SK-N-SH treated with all-trans-retinoic acid at 6 μM for 48 hours (cell line): Measurements from ENCODE around the gene JRKL.
"Not testable (repeated sequence)": the region's sequence is repeated elsewhere in the genome, so short reads cannot be mapped to it uniquely, and the experiment has no call there.

Experiments
- ATAC-seq: fragments of 200-7000 bp; cut with Tn5 transposase; 3 replicates; pipeline ENCODE4 v1.9.1; 2020; ENCODE audit warnings: mild to moderate bottlenecking, moderate library complexity
- ARNTL ChIP-seq: fragments of 450-650 bp; formaldehyde crosslinking; IDR thresholded peaks from 2 replicates; pipeline ENCODE4 v1.5.0; 2020; ENCODE audit warnings: low read depth, mild to moderate bottlenecking, moderate library complexity, borderline replicate concordance
- BACH2 ChIP-seq: fragments of 250-450 bp; sonication (Bioruptor Pico); IDR thresholded peaks from 2 replicates; pipeline ENCODE4 v1.9.0; 2021; ENCODE audit warnings: mild to moderate bottlenecking, borderline replicate concordance
- CSDC2 ChIP-seq: fragments of 250-450 bp; sonication (Bioruptor Pico); IDR thresholded peaks from 2 replicates; pipeline ENCODE4 v1.5.0; 2020; ENCODE audit warnings: mild to moderate bottlenecking, moderate library complexity
- ESRRG ChIP-seq: fragments of 250-450 bp; sonication (Bioruptor Pico); IDR thresholded peaks from 2 replicates; pipeline ENCODE4 v1.6.1; 2021; ENCODE audit warnings: mild to moderate bottlenecking
- GLIS3 ChIP-seq: fragments of 250-450 bp; sonication (Bioruptor Pico); IDR thresholded peaks from 2 replicates; pipeline ENCODE4 v1.5.0; 2020; ENCODE audit warnings: mild to moderate bottlenecking, moderate library complexity
- ISL1 ChIP-seq: fragments of 250-450 bp; sonication (Bioruptor Pico); IDR thresholded peaks from 2 replicates; pipeline ENCODE4 v2.1.2; 2022; ENCODE audit warnings: mild to moderate bottlenecking, moderate library complexity
- OSR1 ChIP-seq: fragments of 250-450 bp; sonication (Bioruptor Pico); IDR thresholded peaks from 2 replicates; pipeline ENCODE4 v1.8.0; 2022; ENCODE audit warnings: moderate library complexity, mild to moderate bottlenecking, inconsistent platforms
- PPARA ChIP-seq: fragments of 250-450 bp; sonication (Bioruptor Pico); IDR thresholded peaks from 2 replicates; pipeline ENCODE4 v1.5.0; 2020; ENCODE audit warnings: mild to moderate bottlenecking, borderline replicate concordance
- RARB ChIP-seq: fragments of 250-450 bp; sonication (Bioruptor Pico); IDR thresholded peaks from 2 replicates; pipeline ENCODE4 v1.8.0; 2021; ENCODE audit warnings: mild to moderate bottlenecking, moderate library complexity
- SNAI2 ChIP-seq: fragments of 250-450 bp; sonication (Bioruptor Pico); IDR thresholded peaks from 2 replicates; pipeline ENCODE4 v1.5.0; 2020; ENCODE audit warnings: mild to moderate bottlenecking, moderate library complexity
- TCF4 ChIP-seq: fragments of 250-450 bp; sonication (Bioruptor Pico); IDR thresholded peaks from 2 replicates; pipeline ENCODE4 v1.8.0; 2021; ENCODE audit warnings: mild to moderate bottlenecking, moderate library complexity, borderline replicate concordance
- TOX ChIP-seq: fragments of 250-450 bp; sonication (Bioruptor Pico); IDR thresholded peaks from 2 replicates; pipeline ENCODE4 v1.8.0; 2021; ENCODE audit warnings: mild to moderate bottlenecking, moderate library complexity, borderline replicate concordance
- ZFP30 ChIP-seq: fragments of 450-650 bp; formaldehyde crosslinking; IDR thresholded peaks from 2 replicates; pipeline ENCODE4 v1.5.0; 2022; ENCODE audit warnings: mild to moderate bottlenecking, moderate library complexity
- ZNF565 ChIP-seq: fragments of 450-650 bp; formaldehyde crosslinking; conservative IDR thresholded peaks from 2 replicates; pipeline ENCODE4 v1.5.0; 2020; ENCODE audit warnings: low read depth, mild to moderate bottlenecking, moderate library complexity
- ZNF70 ChIP-seq: fragments of 450-650 bp; formaldehyde crosslinking; IDR thresholded peaks from 2 replicates; pipeline ENCODE4 v1.5.0; 2020; ENCODE audit warnings: mild to moderate bottlenecking, moderate library complexity
- ZNF8 ChIP-seq: fragments of 450-650 bp; formaldehyde crosslinking; IDR thresholded peaks from 2 replicates; pipeline ENCODE4 v1.5.0; 2020; ENCODE audit warnings: mild to moderate bottlenecking, moderate library complexity
- TF ChIP-seq, protein P1 (sequence below): fragments of 250-450 bp; sonication (Bioruptor Pico); IDR thresholded peaks from 2 replicates; pipeline ENCODE4 v1.5.1; 2020; ENCODE audit warnings: low read depth, mild to moderate bottlenecking, moderate library complexity
- TF ChIP-seq, protein P2 (sequence below): fragments of 250-450 bp; sonication (Bioruptor Pico); IDR thresholded peaks from 2 replicates; pipeline ENCODE4 v1.8.0; 2020; ENCODE audit warnings: mild to moderate bottlenecking, moderate library complexity, borderline replicate concordance
- TF ChIP-seq, protein P3 (sequence below): fragments of 250-450 bp; sonication (Bioruptor Pico); IDR thresholded peaks from 2 replicates; pipeline ENCODE4 v1.5.0; 2020; ENCODE audit warnings: mild to moderate bottlenecking, moderate library complexity
- TF ChIP-seq, protein P4 (sequence below): fragments of 250-450 bp; sonication (Bioruptor Pico); IDR thresholded peaks from 2 replicates; pipeline ENCODE4 v1.5.1; 2021; ENCODE audit warnings: mild to moderate bottlenecking, moderate library complexity

The JRKL gene

DNA sequence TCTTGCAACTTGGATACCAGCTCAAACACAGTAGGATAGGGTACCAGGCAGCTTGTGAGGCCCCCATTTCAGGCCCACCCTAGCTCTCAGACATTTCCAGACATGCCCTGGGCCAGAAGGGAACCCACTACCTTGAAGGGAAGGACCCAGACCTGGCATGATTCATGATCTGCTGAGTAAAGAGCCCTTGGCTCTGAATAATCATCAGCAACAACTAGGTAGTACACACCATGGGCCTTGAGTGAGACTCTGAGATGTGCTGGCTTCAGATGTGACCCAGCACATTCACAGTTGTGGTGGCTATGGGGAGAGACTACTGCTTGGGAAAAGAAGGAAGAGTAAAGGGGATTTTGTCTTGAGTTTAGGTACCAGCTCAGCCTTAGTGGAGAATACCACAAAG is 23.6 kb downstream of the JRKL start:
- TF ChIP-seq GLIS3 (CRISPR knock-in tag): no peak
- TF ChIP-seq CSDC2 (CRISPR knock-in tag): no peak
- TF ChIP-seq ZNF8 (CRISPR knock-in tag): no peak
- no peak for TF ChIP-seq ZFP30
- TF ChIP-seq BACH2: no peak
- TF ChIP-seq, protein P1, sequence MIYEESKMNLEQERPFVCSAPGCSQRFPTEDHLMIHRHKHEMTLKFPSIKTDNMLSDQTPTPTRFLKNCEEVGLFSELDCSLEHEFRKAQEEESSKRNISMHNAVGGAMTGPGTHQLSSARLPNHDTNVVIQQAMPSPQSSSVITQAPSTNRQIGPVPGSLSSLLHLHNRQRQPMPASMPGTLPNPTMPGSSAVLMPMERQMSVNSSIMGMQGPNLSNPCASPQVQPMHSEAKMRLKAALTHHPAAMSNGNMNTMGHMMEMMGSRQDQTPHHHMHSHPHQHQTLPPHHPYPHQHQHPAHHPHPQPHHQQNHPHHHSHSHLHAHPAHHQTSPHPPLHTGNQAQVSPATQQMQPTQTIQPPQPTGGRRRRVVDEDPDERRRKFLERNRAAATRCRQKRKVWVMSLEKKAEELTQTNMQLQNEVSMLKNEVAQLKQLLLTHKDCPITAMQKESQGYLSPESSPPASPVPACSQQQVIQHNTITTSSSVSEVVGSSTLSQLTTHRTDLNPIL (CRISPR knock-in tag): no peak
- no peak for TF ChIP-seq ESRRG (CRISPR knock-in tag)
- no peak for TF ChIP-seq TOX (CRISPR knock-in tag)
- TF ChIP-seq PPARA (CRISPR knock-in tag): no peak
- TF ChIP-seq ARNTL: no peak
- TF ChIP-seq SNAI2 (CRISPR knock-in tag): no peak
- TF ChIP-seq ZNF70 (CRISPR knock-in tag): no peak
- no peak for TF ChIP-seq RARB (CRISPR knock-in tag)
- TF ChIP-seq, protein P2, sequence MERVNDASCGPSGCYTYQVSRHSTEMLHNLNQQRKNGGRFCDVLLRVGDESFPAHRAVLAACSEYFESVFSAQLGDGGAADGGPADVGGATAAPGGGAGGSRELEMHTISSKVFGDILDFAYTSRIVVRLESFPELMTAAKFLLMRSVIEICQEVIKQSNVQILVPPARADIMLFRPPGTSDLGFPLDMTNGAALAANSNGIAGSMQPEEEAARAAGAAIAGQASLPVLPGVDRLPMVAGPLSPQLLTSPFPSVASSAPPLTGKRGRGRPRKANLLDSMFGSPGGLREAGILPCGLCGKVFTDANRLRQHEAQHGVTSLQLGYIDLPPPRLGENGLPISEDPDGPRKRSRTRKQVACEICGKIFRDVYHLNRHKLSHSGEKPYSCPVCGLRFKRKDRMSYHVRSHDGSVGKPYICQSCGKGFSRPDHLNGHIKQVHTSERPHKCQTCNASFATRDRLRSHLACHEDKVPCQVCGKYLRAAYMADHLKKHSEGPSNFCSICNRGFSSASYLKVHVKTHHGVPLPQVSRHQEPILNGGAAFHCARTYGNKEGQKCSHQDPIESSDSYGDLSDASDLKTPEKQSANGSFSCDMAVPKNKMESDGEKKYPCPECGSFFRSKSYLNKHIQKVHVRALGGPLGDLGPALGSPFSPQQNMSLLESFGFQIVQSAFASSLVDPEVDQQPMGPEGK (CRISPR knock-in tag): no peak
- no peak for TF ChIP-seq ISL1 (CRISPR knock-in tag)
- TF ChIP-seq ZNF565 (CRISPR knock-in tag): no peak
- TF ChIP-seq, protein P3, sequence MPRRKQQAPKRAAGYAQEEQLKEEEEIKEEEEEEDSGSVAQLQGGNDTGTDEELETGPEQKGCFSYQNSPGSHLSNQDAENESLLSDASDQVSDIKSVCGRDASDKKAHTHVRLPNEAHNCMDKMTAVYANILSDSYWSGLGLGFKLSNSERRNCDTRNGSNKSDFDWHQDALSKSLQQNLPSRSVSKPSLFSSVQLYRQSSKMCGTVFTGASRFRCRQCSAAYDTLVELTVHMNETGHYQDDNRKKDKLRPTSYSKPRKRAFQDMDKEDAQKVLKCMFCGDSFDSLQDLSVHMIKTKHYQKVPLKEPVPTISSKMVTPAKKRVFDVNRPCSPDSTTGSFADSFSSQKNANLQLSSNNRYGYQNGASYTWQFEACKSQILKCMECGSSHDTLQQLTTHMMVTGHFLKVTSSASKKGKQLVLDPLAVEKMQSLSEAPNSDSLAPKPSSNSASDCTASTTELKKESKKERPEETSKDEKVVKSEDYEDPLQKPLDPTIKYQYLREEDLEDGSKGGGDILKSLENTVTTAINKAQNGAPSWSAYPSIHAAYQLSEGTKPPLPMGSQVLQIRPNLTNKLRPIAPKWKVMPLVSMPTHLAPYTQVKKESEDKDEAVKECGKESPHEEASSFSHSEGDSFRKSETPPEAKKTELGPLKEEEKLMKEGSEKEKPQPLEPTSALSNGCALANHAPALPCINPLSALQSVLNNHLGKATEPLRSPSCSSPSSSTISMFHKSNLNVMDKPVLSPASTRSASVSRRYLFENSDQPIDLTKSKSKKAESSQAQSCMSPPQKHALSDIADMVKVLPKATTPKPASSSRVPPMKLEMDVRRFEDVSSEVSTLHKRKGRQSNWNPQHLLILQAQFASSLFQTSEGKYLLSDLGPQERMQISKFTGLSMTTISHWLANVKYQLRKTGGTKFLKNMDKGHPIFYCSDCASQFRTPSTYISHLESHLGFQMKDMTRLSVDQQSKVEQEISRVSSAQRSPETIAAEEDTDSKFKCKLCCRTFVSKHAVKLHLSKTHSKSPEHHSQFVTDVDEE (CRISPR knock-in tag): no peak
- TF ChIP-seq, protein P4, sequence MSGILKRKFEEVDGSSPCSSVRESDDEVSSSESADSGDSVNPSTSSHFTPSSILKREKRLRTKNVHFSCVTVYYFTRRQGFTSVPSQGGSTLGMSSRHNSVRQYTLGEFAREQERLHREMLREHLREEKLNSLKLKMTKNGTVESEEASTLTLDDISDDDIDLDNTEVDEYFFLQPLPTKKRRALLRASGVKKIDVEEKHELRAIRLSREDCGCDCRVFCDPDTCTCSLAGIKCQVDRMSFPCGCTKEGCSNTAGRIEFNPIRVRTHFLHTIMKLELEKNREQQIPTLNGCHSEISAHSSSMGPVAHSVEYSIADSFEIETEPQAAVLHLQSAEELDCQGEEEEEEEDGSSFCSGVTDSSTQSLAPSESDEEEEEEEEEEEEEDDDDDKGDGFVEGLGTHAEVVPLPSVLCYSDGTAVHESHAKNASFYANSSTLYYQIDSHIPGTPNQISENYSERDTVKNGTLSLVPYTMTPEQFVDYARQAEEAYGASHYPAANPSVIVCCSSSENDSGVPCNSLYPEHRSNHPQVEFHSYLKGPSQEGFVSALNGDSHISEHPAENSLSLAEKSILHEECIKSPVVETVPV (CRISPR knock-in tag): no peak
- no peak for TF ChIP-seq OSR1 (CRISPR knock-in tag)
- no peak for TF ChIP-seq TCF4 (CRISPR knock-in tag)
- no peak for ATAC-seq

DNA sequence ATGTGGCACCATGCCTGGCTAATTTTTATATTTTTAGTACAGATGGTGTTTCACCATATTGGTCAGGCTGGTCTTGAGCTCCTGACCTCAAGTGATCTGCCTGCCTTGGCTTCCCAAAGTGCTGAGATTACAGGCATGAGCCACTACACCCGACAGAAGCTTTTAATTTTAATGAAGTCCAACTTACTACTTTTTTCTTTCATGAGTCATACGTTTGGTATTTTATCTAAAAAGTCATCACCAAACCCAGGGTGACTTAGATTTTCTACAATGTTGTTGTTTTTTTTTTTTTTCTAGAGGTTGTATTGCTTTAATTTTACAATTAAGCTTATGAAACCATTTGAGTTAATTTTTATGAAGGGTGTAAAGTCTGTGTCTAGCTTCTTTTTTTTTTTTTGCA is 34.9 kb downstream of the JRKL start:
- TF ChIP-seq ZNF8 (CRISPR knock-in tag): no peak
- TF ChIP-seq ISL1 (CRISPR knock-in tag): peak; percentile 47
- TF ChIP-seq, all 23 proteins: peak for 1
- peak; percentile 50 for ATAC-seq

DNA sequence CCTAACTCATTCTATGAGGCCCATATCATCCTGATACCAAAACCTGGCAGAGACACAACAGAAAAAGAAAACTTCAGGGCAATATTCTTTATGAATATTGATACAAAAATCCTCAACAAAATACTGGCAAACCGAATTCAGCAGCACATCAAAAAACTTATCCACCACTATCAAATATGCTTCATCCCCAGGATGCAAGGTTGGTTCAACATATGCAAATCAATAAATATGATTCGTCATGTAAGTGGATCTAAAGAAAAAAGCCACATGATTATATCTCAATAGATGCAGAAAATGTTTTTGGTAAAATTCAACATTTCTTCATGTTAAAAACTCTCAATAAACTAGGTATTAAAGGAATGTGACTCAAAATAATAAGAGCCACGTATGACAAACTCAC is 40.9 kb downstream of the JRKL start:
- no peak for TF ChIP-seq ZFP30
- no peak for TF ChIP-seq SNAI2 (CRISPR knock-in tag)
- ATAC-seq: no peak

DNA sequence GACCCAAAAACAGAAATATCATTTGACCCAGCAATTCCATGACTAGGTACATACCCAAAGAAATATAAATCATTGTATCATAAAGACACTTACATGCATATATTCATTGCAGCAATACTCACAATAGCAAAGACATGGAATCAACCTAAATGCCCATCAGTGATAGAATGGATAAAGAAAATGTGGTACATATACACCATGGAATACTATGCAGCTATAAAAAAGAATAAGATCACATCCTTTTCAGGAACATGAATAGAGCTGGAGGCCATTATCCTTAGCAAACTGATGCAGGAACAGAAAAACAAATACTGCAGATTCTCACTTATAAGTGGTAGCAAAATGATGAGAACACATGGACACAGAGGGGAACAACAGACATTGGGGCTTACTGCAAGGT is 42.8 kb downstream of the JRKL start:
- not testable (repeated sequence) for ATAC-seq
- TF ChIP-seq ZNF8 (CRISPR knock-in tag): peak; percentile 67; the same call in 1 of the 2 replicates
